H1 (cell line): ENCODE results near the gene RNF215.

ENCODE experiments used
- EZH2 ChIP-seq: fragments of 200-600 bp; sonication (generic); IDR thresholded peaks from 2 replicates; pipeline ENCODE4 v1.7.1; 2012; ENCODE audit warnings: low read depth, mild to moderate bottlenecking, moderate library complexity, low read length, inconsistent platforms; ENCODE audit not compliant: severe bottlenecking
- KDM1A ChIP-seq: fragments of 200-600, 300-600 bp; sonication (generic); IDR thresholded peaks from 2 replicates; pipeline ENCODE4 v1.7.1; 2016; ENCODE audit warnings: mild to moderate bottlenecking, low read length, borderline replicate concordance
- NRF1 ChIP-seq: IDR thresholded peaks from 2 replicates; pipeline ENCODE4 v1.6.1; 2011; ENCODE audit warnings: mild to moderate bottlenecking, low read depth, low read length, improper control_type of control experiment
- POLR2A ChIP-seq, 2 experiments: IDR thresholded peaks; 1 replicate in 1 of 2; 2 replicates in 1 of 2; pipeline ENCODE4 v1.6.1; 2011; ENCODE audit warnings: low read depth in 2 of 2, low read length in 2 of 2, mild to moderate bottlenecking in 2 of 2; ENCODE audit errors: control extremely low read depth in 1 of 2
- POLR2AphosphoS5 ChIP-seq: IDR thresholded peaks from 2 replicates; pipeline ENCODE4 v1.6.1; 2011; ENCODE audit warnings: low read depth, low read length
- TAF1 ChIP-seq: IDR thresholded peaks from 2 replicates; pipeline ENCODE4 v1.6.1; 2011; ENCODE audit warnings: mild to moderate bottlenecking, low read depth, low read length
- TF ChIP-seq, protein P1 (sequence below), 3 experiments: IDR thresholded peaks; 1 replicate in 2 of 3; 2 replicates in 1 of 3; pipeline versions ENCODE4 v1.5.1 to v1.6.1; 2011; ENCODE audit warnings: low read length in 3 of 3, mild to moderate bottlenecking in 3 of 3, inconsistent platforms in 2 of 3, low read depth in 1 of 3, moderate library complexity in 1 of 3; ENCODE audit not compliant: insufficient read depth in 1 of 3; ENCODE audit errors: control extremely low read depth in 1 of 3
- TF ChIP-seq, protein P2 (sequence below): IDR thresholded peaks from 2 replicates; pipeline ENCODE4 v1.6.1; 2011; ENCODE audit warnings: low read depth, mild to moderate bottlenecking, low read length; ENCODE audit not compliant: insufficient read depth

DNA sequence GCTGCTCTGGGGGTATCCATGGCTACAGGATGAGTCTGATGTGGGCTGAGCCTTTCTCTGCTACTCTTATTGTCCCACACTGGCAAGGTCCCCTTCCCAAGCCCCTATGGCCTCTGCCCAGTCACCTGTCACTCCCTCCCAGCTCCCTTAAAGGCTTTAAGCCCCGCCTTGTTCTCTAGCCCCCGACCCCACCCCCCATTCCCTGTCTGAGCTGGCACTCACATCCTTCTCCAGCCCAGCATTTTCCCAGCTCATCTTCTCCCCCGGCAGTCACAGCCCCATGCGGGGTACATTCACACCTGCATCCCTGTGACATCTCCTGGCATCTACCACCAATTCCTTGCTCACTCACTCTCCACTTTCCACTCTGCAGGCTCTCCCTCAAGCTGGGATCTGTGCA, 42.7 kb upstream of the RNF215 start:
- TF ChIP-seq, protein P1, sequence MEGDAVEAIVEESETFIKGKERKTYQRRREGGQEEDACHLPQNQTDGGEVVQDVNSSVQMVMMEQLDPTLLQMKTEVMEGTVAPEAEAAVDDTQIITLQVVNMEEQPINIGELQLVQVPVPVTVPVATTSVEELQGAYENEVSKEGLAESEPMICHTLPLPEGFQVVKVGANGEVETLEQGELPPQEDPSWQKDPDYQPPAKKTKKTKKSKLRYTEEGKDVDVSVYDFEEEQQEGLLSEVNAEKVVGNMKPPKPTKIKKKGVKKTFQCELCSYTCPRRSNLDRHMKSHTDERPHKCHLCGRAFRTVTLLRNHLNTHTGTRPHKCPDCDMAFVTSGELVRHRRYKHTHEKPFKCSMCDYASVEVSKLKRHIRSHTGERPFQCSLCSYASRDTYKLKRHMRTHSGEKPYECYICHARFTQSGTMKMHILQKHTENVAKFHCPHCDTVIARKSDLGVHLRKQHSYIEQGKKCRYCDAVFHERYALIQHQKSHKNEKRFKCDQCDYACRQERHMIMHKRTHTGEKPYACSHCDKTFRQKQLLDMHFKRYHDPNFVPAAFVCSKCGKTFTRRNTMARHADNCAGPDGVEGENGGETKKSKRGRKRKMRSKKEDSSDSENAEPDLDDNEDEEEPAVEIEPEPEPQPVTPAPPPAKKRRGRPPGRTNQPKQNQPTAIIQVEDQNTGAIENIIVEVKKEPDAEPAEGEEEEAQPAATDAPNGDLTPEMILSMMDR (IDR thresholded peaks at IDR 0.05; ENCODE audit: control extremely low read depth in 1 of 3, insufficient read depth in 1 of 3, low read depth in 1 of 3, low read length in 3 of 3) = no peak
- TF ChIP-seq POLR2A (IDR thresholded peaks at IDR 0.05; ENCODE audit: control extremely low read depth in 1 of 2, low read depth in 2 of 2, low read length in 2 of 2) = 0 out of 3 replicates have a peak, but pooled peaks of 1 of the 2 experiments have one; percentile 18
- TF ChIP-seq EZH2 = no peak
- TF ChIP-seq KDM1A = no peak
- TF ChIP-seq, protein P2, sequence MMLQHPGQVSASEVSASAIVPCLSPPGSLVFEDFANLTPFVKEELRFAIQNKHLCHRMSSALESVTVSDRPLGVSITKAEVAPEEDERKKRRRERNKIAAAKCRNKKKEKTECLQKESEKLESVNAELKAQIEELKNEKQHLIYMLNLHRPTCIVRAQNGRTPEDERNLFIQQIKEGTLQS = no peak
- no peak for TF ChIP-seq NRF1
- TF ChIP-seq TAF1 = no peak
- no peak for TF ChIP-seq POLR2AphosphoS5
